Immature natural killer cell (primary cell): Measurements from ENCODE around the gene MAP3K12. TPM values are rescaled to one million over a fixed set of nuclear protein-coding genes. Genes with fewer than 3 reads are reported as not detected.

Experiments used
- DNase-seq, 3 donors: peaks; one replicate each; pipeline ENCODE4 v3.0.0; 2022; ENCODE audit warnings: mixed read lengths in 1 of 3
- H3K27ac Mint-ChIP-seq, 6 donors: one replicate each; pipeline ENCODE4 v1.8.0; 2020; ENCODE audit warnings: mixed read lengths in 6 of 6, mild to moderate bottlenecking in 5 of 6, inconsistent platforms in 4 of 6, moderate library complexity in 3 of 6
- H3K27me3 Mint-ChIP-seq, 3 donors: one replicate each; pipeline ENCODE4 v1.8.0; 2020 to 2021; ENCODE audit warnings: low read depth in 3 of 3, mild to moderate bottlenecking in 3 of 3, mixed read lengths in 3 of 3, moderate library complexity in 3 of 3, inconsistent platforms in 1 of 3
- H3K36me3 Mint-ChIP-seq, 3 donors: one replicate each; pipeline ENCODE4 v1.8.0; 2020; ENCODE audit warnings: mixed read lengths in 3 of 3, inconsistent platforms in 2 of 3, mild to moderate bottlenecking in 2 of 3
- H3K4me1 Mint-ChIP-seq, 2 donors: one replicate each; pipeline ENCODE4 v1.8.0; 2020; ENCODE audit warnings: inconsistent platforms in 2 of 2, mild to moderate bottlenecking in 2 of 2, mixed read lengths in 2 of 2, moderate library complexity in 1 of 2
- H3K4me3 Mint-ChIP-seq, 5 donors: one replicate each; pipeline ENCODE4 v1.8.0; 2020; ENCODE audit warnings: mild to moderate bottlenecking in 5 of 5, mixed read lengths in 5 of 5, inconsistent platforms in 3 of 5, moderate library complexity in 3 of 5
- H3K9me3 Mint-ChIP-seq, 6 donors: one replicate each; pipeline ENCODE4 v1.8.0; 2020; ENCODE audit warnings: mild to moderate bottlenecking in 6 of 6, mixed read lengths in 6 of 6, inconsistent platforms in 4 of 6, moderate library complexity in 3 of 6
- polyA plus RNA-seq, 3 donors: library from polyadenylated mRNA; unstranded; fragments of 300-500 nt; fragmentation: Illumina TruSeq; gene quantifications; one replicate each; pipeline ENCODE4 v1.2.3, GENCODE V29; 2021

The MAP3K12 gene
- polyA plus RNA-seq, 3 donors from 2014 or later: 1.2 to 2.7 TPM; not detected in 1

- no peak for DNase-seq
- Mint-ChIP-seq H3K9me3 (peaks cover 0 to 2% (median 0%) of the 10 kb centered on the region in 6 donors), H3K36me3 (peaks cover 21 to 50% (median 22%) of the 10 kb centered on the region in 3 donors), H3K27ac (no peak overlapping the region), H3K4me3 (no peak overlapping the region), H3K27me3 (no peaks in the 10 kb centered on the region), H3K4me1 (no peaks in the 10 kb centered on the region)
Observed at GRCh38 chr12:53523131-53523530, 23.9 kb upstream of the MAP3K12 start.

GRCh38 chr12:53518381-53518780, 19.1 kb upstream of the MAP3K12 start:
- no peak for DNase-seq
- Mint-ChIP-seq H3K4me1 (no peaks in the 10 kb centered on the region), H3K4me3 (no peak overlapping the region), H3K27ac (no peak overlapping the region), H3K9me3 (peaks cover 0 to 2% (median 0%) of the 10 kb centered on the region in 6 donors), H3K27me3 (peaks cover 0 to 2% (median 0%) of the 10 kb centered on the region in 3 donors), H3K36me3 (peaks cover 17 to 58% (median 40%) of the 10 kb centered on the region in 3 donors)

GRCh38 chr12:53516758-53517455, 17.6 kb upstream of the MAP3K12 start:
- H3K4me3 Mint-ChIP-seq: no peak overlapping the region
- peaks cover 16 to 55% (median 39%) of the 10 kb centered on the region in 3 donors for H3K36me3 Mint-ChIP-seq
- H3K27me3 Mint-ChIP-seq: peaks cover 0 to 5% (median 0%) of the 10 kb centered on the region in 3 donors
- peaks cover 0 to 2% (median 0%) of the 10 kb centered on the region in 6 donors for H3K9me3 Mint-ChIP-seq
- DNase-seq: no peak
- no peaks in the 10 kb centered on the region for H3K4me1 Mint-ChIP-seq
- H3K27ac Mint-ChIP-seq: peak overlapping the region in 1 of 6 donors; percentile 51

GRCh38 chr12:53515291-53515680, 16.0 kb upstream of the MAP3K12 start:
- Mint-ChIP-seq H3K36me3 (peaks cover 14 to 49% (median 29%) of the 10 kb centered on the region in 3 donors), H3K27me3 (peaks cover 0 to 10% (median 0%) of the 10 kb centered on the region in 3 donors), H3K27ac (no peak overlapping the region), H3K4me1 (no peaks in the 10 kb centered on the region), H3K4me3 (no peak overlapping the region), H3K9me3 (peaks cover 0 to 2% (median 0%) of the 10 kb centered on the region in 6 donors)
- DNase-seq: no peak

- Mint-ChIP-seq H3K36me3 (peaks cover 14 to 44% (median 25%) of the 10 kb centered on the region in 3 donors), H3K27me3 (peaks cover 0 to 10% (median 0%) of the 10 kb centered on the region in 3 donors), H3K4me3 (no peak overlapping the region), H3K27ac (no peak overlapping the region), H3K4me1 (no peaks in the 10 kb centered on the region), H3K9me3 (peaks cover 0 to 2% (median 0%) of the 10 kb centered on the region in 6 donors)
- DNase-seq: no peak
Observed at GRCh38 chr12:53514628-53515290, 15.5 kb upstream of the MAP3K12 start.

GRCh38 chr12:53513712-53514410, 14.6 kb upstream of the MAP3K12 start:
- Mint-ChIP-seq H3K4me3 (no peak overlapping the region), H3K36me3 (peaks cover 14 to 44% (median 24%) of the 10 kb centered on the region in 3 donors), H3K9me3 (peaks cover 0 to 2% (median 0%) of the 10 kb centered on the region in 6 donors), H3K27me3 (peaks cover 0 to 10% (median 0%) of the 10 kb centered on the region in 3 donors), H3K27ac (peak overlapping the region in 1 of 6 donors; percentile 25), H3K4me1 (peaks cover 4 to 5% of the 10 kb centered on the region in 2 donors)
- no peak for DNase-seq

- DNase-seq: no peak
- H3K4me1 Mint-ChIP-seq: peaks cover 10 to 16% of the 10 kb centered on the region in 2 donors
- H3K27ac Mint-ChIP-seq: no peak overlapping the region
- H3K9me3 Mint-ChIP-seq: no peaks in the 10 kb centered on the region
- H3K36me3 Mint-ChIP-seq: peaks cover 9 to 31% (median 14%) of the 10 kb centered on the region in 3 donors
- peaks cover 0 to 8% (median 0%) of the 10 kb centered on the region in 3 donors for H3K27me3 Mint-ChIP-seq
- no peak overlapping the region for H3K4me3 Mint-ChIP-seq
Observed at GRCh38 chr12:53510181-53510812, 11.0 kb upstream of the MAP3K12 start.

GRCh38 chr12:53508534-53509170, 9.4 kb upstream of the MAP3K12 start:
- peak overlapping the region in 5 of 6 donors; percentile 35 to 86 (median 72) for H3K27ac Mint-ChIP-seq
- peaks cover 10 to 16% of the 10 kb centered on the region in 2 donors for H3K4me1 Mint-ChIP-seq
- peak; percentile 72 to 79 (median 75) for DNase-seq
- peaks cover 4 to 18% (median 9%) of the 10 kb centered on the region in 3 donors for H3K36me3 Mint-ChIP-seq
- peaks cover 0 to 8% (median 0%) of the 10 kb centered on the region in 3 donors for H3K27me3 Mint-ChIP-seq
- no peaks in the 10 kb centered on the region for H3K9me3 Mint-ChIP-seq
- peak overlapping the region in 1 of 5 donors; percentile 15 for H3K4me3 Mint-ChIP-seq

GRCh38 chr12:53507603-53507885, 8.3 kb upstream of the MAP3K12 start:
- H3K27me3 Mint-ChIP-seq: peaks cover 0 to 5% (median 0%) of the 10 kb centered on the region in 3 donors
- H3K36me3 Mint-ChIP-seq: peaks cover 2 to 11% (median 9%) of the 10 kb centered on the region in 3 donors
- no peak for DNase-seq
- H3K27ac Mint-ChIP-seq: no peak overlapping the region
- H3K4me3 Mint-ChIP-seq: no peak overlapping the region
- H3K4me1 Mint-ChIP-seq: peaks cover 13 to 16% of the 10 kb centered on the region in 2 donors
- no peaks in the 10 kb centered on the region for H3K9me3 Mint-ChIP-seq

- Mint-ChIP-seq H3K27me3 (peaks cover 0 to 5% (median 0%) of the 10 kb centered on the region in 3 donors), H3K27ac (peak within 1 kb of the TSS in 1 of 6 donors; percentile 40), H3K9me3 (no peaks in the 10 kb centered on the region), H3K4me1 (peaks cover 16 to 20% of the 10 kb centered on the region in 2 donors), H3K4me3 (no peak within 1 kb of the TSS), H3K36me3 (peaks cover 0 to 9% (median 8%) of the 10 kb centered on the region in 3 donors)
- DNase-seq: no peak
Observed at GRCh38 chr12:53506881-53507602, 7.8 kb upstream of the MAP3K12 start, which contains the start of gene NPFF. TSS of gene NPFF (minus strand) at chr12:53507484. CDS start at chr12:53507474, 10 bp downstream.

- Mint-ChIP-seq H3K4me1 (peaks cover 22 to 26% of the 10 kb centered on the region in 2 donors), H3K27ac (no peak overlapping the region), H3K9me3 (no peaks in the 10 kb centered on the region), H3K4me3 (no peak overlapping the region), H3K36me3 (peaks cover 0 to 8% (median 5%) of the 10 kb centered on the region in 3 donors), H3K27me3 (peaks cover 0 to 3% (median 0%) of the 10 kb centered on the region in 3 donors)
- no peak for DNase-seq
Observed at GRCh38 chr12:53506450-53506785, 7.2 kb upstream of the MAP3K12 start.

GRCh38 chr12:53505555-53506449, 6.5 kb upstream of the MAP3K12 start:
- Mint-ChIP-seq H3K4me1 (peaks cover 23 to 26% of the 10 kb centered on the region in 2 donors), H3K9me3 (no peaks in the 10 kb centered on the region), H3K36me3 (peaks cover 0 to 5% (median 2%) of the 10 kb centered on the region in 3 donors), H3K27ac (peak overlapping the region in 1 of 6 donors; percentile 45), H3K4me3 (no peak overlapping the region), H3K27me3 (peaks cover 0 to 6% (median under 1%) of the 10 kb centered on the region in 3 donors)
- DNase-seq: no peak
